Colonic mucosa (tissue), 4 donors: ENCODE results near the gene XG. TPM values are rescaled to one million over a fixed set of nuclear protein-coding genes. Genes with fewer than 3 reads are reported as not detected.
"Not testable (repeated sequence)": the region's sequence is repeated elsewhere in the genome, so short reads cannot be mapped to it uniquely, and the experiment has no call there.

Experiments
- DNase-seq: peaks from one replicate; pipeline ENCODE4 v3.0.0-alpha.2; 2020
- H3K27ac ChIP-seq: fragments of 200-600 bp; one replicate; pipeline ENCODE4 v1.8.0; 2021
- H3K27me3 ChIP-seq: fragments of 200-600 bp; one replicate; pipeline ENCODE4 v1.8.0; 2021
- H3K36me3 ChIP-seq: fragments of 200-600 bp; one replicate; pipeline ENCODE4 v1.8.0; 2021
- H3K4me1 ChIP-seq: fragments of 200-600 bp; one replicate; pipeline ENCODE4 v1.8.0; 2021; ENCODE audit warnings: mild to moderate bottlenecking
- H3K4me3 ChIP-seq: fragments of 200-600 bp; one replicate; pipeline ENCODE4 v1.8.0; 2021
- H3K9ac ChIP-seq, 2 donors: one replicate each; pipeline ENCODE4 v1.7.0; 2013; ENCODE audit warnings: control low read depth in 2 of 2, low read depth in 2 of 2, low read length in 2 of 2
- H3K9me3 ChIP-seq: fragments of 200-600 bp; one replicate; pipeline ENCODE4 v1.8.0; 2021
- intact Hi-C: fragments of 100-400 bp; cut with DNase I; formaldehyde crosslinking; loops from one replicate; pipeline ENCODE4 v1.14.1; 2022
- total RNA-seq, 2 donors: library from RNA; stranded (reverse); fragmentation: NEBNext Ultra II Directional in 1 of 2; extraction: Animal tissue kit (Norgen Biotek cat#: 25700) in 1 of 2; gene quantifications; one replicate each; pipeline ENCODE4 v1.2.1, GENCODE V29; 2021
- TF ChIP-seq, protein P1 (sequence below): fragments of 200-600 bp; IDR thresholded peaks from one replicate; pipeline ENCODE4 v1.8.0; 2022; ENCODE audit warnings: antibody characterized with exemption, mild to moderate bottlenecking
- donor health status: healthy.
- donor health status: DM: no; HTN: no; CAD: no.
- donor health status: DM: no; HTN: no; CAD: no.

The XG gene
- total RNA-seq, 2 donors from 2014 or later = 0.50 TPM; not detected in 1

DNA sequence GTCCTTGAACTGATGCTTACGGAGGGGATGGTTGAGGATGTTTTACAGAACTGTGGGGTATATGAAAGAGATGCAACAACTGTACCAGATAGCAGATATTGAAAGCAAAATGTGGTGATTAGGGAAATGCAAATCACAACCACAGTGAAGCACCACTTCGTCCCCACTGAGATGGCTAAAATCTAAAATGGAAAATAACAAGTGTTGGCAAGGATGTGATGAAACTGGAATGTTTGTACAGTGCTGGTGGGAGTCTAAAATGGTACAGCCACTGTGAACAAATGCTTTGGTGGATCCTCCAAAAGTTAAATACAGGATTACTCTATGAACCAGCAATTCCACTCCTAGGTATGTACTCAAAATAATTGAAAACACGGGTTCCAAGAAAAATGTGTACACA, 22.9 kb downstream of the XG start:
- Histone ChIP-seq H3K4me3 (no peak overlapping the region), H3K36me3 (no peaks in the 10 kb centered on the region), H3K9ac (no peak overlapping the region), H3K27ac (no peak overlapping the region), H3K4me1 (no peaks in the 10 kb centered on the region), H3K9me3 (no peaks in the 10 kb centered on the region), H3K27me3 (no peaks in the 10 kb centered on the region)
- TF ChIP-seq, protein P1, sequence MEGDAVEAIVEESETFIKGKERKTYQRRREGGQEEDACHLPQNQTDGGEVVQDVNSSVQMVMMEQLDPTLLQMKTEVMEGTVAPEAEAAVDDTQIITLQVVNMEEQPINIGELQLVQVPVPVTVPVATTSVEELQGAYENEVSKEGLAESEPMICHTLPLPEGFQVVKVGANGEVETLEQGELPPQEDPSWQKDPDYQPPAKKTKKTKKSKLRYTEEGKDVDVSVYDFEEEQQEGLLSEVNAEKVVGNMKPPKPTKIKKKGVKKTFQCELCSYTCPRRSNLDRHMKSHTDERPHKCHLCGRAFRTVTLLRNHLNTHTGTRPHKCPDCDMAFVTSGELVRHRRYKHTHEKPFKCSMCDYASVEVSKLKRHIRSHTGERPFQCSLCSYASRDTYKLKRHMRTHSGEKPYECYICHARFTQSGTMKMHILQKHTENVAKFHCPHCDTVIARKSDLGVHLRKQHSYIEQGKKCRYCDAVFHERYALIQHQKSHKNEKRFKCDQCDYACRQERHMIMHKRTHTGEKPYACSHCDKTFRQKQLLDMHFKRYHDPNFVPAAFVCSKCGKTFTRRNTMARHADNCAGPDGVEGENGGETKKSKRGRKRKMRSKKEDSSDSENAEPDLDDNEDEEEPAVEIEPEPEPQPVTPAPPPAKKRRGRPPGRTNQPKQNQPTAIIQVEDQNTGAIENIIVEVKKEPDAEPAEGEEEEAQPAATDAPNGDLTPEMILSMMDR = no peak
- DNase-seq = no peak
- intact Hi-C loops = no loop called here

DNA sequence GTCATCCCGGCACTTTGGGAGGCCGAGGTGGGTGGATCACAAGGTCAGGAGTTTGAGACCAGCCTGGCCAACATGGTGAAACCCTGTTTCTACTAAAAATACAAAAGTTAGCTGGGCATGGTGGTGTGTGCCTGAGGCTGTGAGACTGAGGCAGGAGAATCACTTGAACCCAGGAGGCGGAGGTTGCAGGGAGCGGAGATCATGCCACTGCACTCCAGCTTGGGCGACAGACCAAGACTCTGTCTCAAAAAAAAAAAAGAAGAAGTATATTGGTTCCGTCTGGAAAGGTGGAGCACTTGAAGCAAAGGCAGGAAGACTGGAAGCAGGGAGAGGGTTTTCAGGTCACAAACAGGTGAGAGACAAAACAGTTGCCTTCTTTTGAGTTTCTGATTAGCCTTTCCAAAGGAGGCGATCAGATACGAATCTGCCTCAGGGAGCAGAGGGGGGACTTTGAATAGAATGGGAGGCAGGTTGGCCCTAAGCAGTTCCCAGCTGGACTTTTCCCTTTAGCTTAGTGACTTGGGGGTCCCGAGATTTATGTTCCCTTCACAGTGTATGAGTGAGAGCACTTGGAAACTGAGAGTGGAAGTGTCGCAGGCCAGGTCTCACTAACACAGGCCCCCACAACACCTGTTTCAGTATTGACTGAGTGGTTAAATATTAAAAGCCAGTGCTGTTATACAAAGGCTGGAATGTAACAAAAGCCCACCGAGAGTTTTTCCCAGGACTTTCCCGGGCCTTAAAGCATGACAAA, 28.8 kb downstream of the XG start:
- H3K9ac ChIP-seq, H3K27ac ChIP-seq, H3K36me3 ChIP-seq, H3K4me1 ChIP-seq, intact Hi-C loops, DNase-seq, H3K27me3 ChIP-seq, H3K9me3 ChIP-seq, H3K4me3 ChIP-seq: not testable (repeated sequence)

DNA sequence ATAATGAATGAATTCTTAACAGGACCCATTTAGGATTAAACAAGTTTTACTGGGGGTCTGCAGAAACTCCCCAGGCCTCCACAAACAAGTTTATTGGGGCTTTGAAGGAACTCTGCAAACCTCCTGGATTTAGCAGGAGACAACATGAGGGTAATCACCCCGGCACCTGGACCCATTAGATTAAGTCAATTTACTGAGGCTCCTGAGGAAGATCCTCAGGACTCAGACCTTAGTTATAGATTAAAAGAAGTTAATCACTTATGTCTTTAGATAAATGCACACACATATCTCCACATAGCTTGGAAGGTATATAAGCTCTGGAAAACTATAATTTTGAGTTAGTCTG, 29.4 kb downstream of the XG start:
- no peaks in the 10 kb centered on the region for H3K27me3 ChIP-seq
- no peak overlapping the region for H3K9ac ChIP-seq
- H3K4me1 ChIP-seq = no peaks in the 10 kb centered on the region
- no peaks in the 10 kb centered on the region for H3K9me3 ChIP-seq
- no peak for DNase-seq
- TF ChIP-seq, protein P1 = no peak
- no peak overlapping the region for H3K4me3 ChIP-seq
- H3K36me3 ChIP-seq = no peaks in the 10 kb centered on the region
- no peak overlapping the region for H3K27ac ChIP-seq
- intact Hi-C loops = no loop called here

DNA sequence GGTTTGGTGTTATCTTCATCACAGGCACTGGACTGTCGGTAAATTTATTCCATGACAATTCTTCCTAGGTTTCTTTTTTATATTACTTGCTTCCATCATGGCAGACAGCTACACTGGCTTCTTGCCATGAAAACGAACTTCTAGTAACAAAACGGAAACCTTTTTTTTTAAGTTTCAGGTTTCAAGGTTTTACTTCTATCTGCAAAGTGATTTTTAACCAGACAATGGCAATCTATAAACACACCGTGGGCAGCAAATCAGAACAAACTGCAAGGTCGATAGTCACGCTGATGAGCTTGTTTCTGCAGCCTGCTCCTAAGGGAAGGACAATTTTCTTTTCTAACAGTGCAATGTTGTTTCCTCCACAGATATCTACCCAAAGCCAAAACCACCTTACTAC, 29.9 kb downstream of the XG start:
- H3K9me3 ChIP-seq = no peaks in the 10 kb centered on the region
- TF ChIP-seq, protein P1 = no peak
- H3K36me3 ChIP-seq = no peaks in the 10 kb centered on the region
- no peak overlapping the region for H3K4me3 ChIP-seq
- intact Hi-C loops = no loop called here
- no peaks in the 10 kb centered on the region for H3K4me1 ChIP-seq
- no peak for DNase-seq
- no peaks in the 10 kb centered on the region for H3K27me3 ChIP-seq
- H3K9ac ChIP-seq = no peak overlapping the region
- H3K27ac ChIP-seq = no peak overlapping the region

DNA sequence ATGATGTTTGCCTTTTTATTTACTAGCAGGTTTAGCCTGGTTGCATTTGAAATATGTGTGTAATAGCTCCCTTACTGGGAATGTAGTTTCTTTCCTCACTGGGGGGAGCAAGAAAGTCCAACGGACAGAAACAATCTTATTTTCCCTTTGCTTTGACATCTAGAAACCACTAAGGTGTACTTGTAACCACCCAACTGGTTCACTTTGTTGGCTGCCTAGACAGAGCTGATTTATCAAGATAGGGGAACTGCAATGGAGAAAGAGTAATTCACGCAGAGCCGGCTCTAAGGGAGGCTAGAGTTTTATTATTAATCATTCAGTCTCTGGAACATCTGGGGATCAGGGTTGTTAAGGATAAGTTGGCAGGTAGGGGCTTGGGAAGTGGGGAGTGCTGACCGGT, 30.3 kb downstream of the XG start:
- Histone ChIP-seq H3K9ac (no peak overlapping the region), H3K27me3 (no peaks in the 10 kb centered on the region), H3K36me3 (no peaks in the 10 kb centered on the region), H3K9me3 (no peaks in the 10 kb centered on the region), H3K27ac (no peak overlapping the region), H3K4me3 (no peak overlapping the region), H3K4me1 (no peaks in the 10 kb centered on the region)
- no peak for DNase-seq
- TF ChIP-seq, protein P1 = no peak
- intact Hi-C loops = no loop called here

DNA sequence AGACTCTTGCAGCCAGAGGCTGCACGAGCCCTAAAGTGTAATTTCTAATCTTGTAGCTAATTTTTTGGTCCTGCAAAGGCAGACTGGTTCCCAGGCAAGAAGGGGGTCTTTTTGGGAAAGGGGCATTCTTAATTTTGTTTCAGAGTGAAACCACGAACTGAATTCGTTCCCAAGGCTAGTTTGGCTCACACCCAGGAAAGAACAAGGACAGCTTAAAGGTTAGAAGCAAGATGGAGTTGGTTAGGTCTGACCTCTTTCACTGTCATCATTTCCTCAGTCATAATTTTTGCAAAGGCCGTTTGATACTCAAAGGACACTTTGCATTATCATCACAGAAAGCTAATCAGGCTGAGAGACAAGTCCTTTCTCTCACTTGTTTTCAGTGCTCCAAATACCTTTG, 30.9 kb downstream of the XG start:
- Histone ChIP-seq H3K9me3 (no peaks in the 10 kb centered on the region), H3K27ac (no peak overlapping the region), H3K9ac (no peak overlapping the region), H3K4me3 (no peak overlapping the region), H3K4me1 (no peaks in the 10 kb centered on the region), H3K36me3 (no peaks in the 10 kb centered on the region), H3K27me3 (no peaks in the 10 kb centered on the region)
- TF ChIP-seq, protein P1 = no peak
- intact Hi-C loops = no loop called here
- DNase-seq = no peak
